ENCODE data around the gene ZNF582.
A peak's percentile ranks its signal among the peaks of the same experiment; 100 is the strongest.

Gene ZNF582

GRCh38 chr19:56372281-56372680, 21.1 kb downstream of the ZNF582 start:
- no peak for DNase-seq (ENCODE audit: low read depth)
- TF ChIP-seq, protein P1, sequence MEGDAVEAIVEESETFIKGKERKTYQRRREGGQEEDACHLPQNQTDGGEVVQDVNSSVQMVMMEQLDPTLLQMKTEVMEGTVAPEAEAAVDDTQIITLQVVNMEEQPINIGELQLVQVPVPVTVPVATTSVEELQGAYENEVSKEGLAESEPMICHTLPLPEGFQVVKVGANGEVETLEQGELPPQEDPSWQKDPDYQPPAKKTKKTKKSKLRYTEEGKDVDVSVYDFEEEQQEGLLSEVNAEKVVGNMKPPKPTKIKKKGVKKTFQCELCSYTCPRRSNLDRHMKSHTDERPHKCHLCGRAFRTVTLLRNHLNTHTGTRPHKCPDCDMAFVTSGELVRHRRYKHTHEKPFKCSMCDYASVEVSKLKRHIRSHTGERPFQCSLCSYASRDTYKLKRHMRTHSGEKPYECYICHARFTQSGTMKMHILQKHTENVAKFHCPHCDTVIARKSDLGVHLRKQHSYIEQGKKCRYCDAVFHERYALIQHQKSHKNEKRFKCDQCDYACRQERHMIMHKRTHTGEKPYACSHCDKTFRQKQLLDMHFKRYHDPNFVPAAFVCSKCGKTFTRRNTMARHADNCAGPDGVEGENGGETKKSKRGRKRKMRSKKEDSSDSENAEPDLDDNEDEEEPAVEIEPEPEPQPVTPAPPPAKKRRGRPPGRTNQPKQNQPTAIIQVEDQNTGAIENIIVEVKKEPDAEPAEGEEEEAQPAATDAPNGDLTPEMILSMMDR (conservative IDR thresholded peaks at IDR 0.05; ENCODE audit: low read length), result no peak
- no peak overlapping the region for H3K4me3 ChIP-seq (ENCODE audit: low read length)

DNA sequence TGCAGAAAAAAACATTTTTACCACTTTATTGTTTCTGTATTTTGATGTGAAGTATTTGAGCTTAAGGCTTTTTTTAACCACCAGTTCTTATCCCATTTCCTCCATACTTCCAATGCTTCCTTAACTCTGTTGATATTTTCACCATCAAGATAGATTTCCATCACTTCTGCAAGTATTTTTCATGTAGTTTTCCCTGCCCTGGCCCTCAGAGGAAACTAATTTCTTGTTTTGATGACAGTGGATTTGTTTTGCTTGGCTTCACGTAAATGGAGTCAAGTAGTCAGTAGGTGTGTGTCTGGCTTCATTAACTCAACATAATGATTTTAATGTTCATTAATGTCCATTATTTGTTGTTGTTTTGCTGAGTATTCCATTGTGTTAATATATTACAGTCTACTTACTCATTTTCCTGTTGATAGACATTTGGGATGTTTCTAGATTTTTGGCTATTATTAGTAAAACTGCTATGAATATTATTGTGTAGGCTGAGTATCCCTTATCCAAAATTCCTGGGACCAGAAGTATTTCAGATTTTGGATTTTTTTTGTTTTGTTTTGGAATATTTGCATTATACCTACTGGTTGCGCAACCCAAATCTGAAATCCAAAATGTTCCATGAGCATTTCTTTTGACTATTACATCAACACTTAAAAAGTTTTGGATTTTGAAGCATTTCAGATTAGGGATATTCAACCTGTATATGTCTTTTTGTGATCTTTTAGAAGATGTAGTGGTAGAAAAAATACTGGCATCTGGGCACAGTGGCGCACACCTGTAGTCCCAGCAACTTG, 23.3 kb downstream of the ZNF582 start:
- no peak for DNase-seq (ENCODE audit: low read depth)
- TF ChIP-seq, protein P1 (conservative IDR thresholded peaks at IDR 0.05; ENCODE audit: low read length), result no peak
- H3K4me3 ChIP-seq (ENCODE audit: low read length), result no peak overlapping the region

DNA sequence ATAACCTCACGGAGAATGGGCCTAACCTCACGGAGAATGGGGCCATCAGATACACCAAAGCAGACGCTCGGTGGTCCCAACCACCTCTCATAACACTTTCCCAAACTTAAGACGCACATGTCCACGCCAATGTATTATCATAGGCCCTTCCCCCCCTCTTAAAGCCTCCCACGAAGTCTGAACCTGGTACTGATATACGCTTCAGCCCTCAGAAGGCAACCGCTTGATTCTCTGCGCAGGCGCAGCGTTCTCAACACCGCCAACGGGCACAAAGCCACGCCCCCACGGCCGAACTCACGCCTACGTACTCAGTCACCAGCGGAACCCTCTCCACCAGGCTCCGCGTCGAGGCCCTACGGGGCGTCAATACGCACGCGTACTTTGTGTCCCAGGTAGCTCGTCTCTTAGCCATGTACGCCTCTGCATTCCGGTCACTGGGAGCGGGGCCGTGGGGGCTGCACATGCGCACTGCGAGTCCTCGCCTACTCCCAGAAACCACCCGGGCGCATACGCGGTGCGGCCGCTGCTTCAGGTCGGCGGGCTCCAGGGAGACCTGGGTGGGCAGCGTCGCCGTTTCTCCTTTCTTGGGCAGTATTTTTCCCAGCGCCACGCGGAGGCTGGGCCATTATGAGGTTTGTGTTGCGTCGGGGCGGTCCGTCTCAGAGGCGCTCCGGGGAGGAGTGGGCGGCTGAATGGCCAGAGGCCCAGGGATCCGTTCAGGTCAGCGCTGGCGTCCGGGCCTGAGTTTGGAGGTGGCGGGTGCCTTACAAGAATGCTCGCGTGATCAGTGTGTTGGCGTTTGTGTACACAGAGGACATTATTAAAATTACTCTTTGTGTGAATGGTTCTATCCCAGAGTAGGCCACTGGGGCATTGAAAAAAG, 25.3 kb downstream of the ZNF582 start:
- peak overlapping the region; percentile 78 for H3K4me3 ChIP-seq (ENCODE audit: low read length)
- peak; percentile 90 for DNase-seq (ENCODE audit: low read depth)
- TF ChIP-seq, protein P1 (conservative IDR thresholded peaks at IDR 0.05; ENCODE audit: low read length), result peak; percentile 12; the same call in 1 of the 2 replicates

- no peak for DNase-seq (ENCODE audit: low read depth)
- TF ChIP-seq, protein P1 (conservative IDR thresholded peaks at IDR 0.05; ENCODE audit: low read length), result no peak
- H3K4me3 ChIP-seq (ENCODE audit: low read length), result no peak overlapping the region
Measured at GRCh38 chr19:56360841-56361240, 32.5 kb downstream of the ZNF582 start.

GRCh38 chr19:56356944-56357343, 36.4 kb downstream of the ZNF582 start:
- no peak overlapping the region for H3K4me3 ChIP-seq (ENCODE audit: low read length)
- DNase-seq (ENCODE audit: low read depth), result no peak
- TF ChIP-seq, protein P1 (conservative IDR thresholded peaks at IDR 0.05; ENCODE audit: low read length), result no peak

GRCh38 chr19:56355517-56355916, 37.8 kb downstream of the ZNF582 start:
- TF ChIP-seq, protein P1 (conservative IDR thresholded peaks at IDR 0.05; ENCODE audit: low read length), result no peak
- no peak for DNase-seq (ENCODE audit: low read depth)
- H3K4me3 ChIP-seq (ENCODE audit: low read length), result no peak overlapping the region
